HG02759 (cell line): ENCODE measurements around the gene EFNA5.
A peak's percentile ranks its signal among the peaks of the same experiment; 100 is the strongest.

ENCODE experiments used
- ATAC-seq: cut with Tn5 transposase; IDR thresholded peaks from one replicate; pipeline ENCODE4 v1.9.1; 2021; ENCODE audit warnings: mild to moderate bottlenecking, moderate library complexity; ENCODE audit not compliant: unreplicated experiment

The EFNA5 gene

GRCh38 chr5:107673039-107673367, 2.3 kb upstream of the EFNA5 start:
- ATAC-seq, result no peak

GRCh38 chr5:107672211-107673038, 1.7 kb upstream of the EFNA5 start:
- peak; percentile 16 for ATAC-seq

DNA sequence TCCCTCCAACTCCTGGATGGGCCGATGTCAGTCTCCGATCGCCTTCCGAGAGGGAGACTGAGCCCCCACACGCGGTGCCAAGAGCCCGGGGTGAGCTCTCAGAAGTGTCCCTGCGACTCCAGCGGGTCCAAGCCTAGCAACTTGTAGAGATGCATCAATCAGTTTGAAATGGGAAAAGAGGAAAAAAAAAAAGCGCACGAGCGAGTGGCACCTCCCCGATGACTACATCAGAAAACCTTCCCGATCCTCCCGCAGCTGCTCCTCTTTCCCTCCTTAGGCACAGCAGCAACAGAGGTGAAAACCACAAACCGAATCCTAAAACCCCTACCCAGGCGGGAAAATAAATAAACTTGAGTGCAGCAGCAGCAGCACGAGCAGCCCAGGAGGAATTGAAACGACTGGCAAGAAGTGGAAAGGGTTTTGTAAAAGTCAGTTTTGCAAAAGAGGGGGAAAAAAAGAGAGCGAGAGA, 1.0 kb upstream of the EFNA5 start:
- ATAC-seq, result no peak

DNA sequence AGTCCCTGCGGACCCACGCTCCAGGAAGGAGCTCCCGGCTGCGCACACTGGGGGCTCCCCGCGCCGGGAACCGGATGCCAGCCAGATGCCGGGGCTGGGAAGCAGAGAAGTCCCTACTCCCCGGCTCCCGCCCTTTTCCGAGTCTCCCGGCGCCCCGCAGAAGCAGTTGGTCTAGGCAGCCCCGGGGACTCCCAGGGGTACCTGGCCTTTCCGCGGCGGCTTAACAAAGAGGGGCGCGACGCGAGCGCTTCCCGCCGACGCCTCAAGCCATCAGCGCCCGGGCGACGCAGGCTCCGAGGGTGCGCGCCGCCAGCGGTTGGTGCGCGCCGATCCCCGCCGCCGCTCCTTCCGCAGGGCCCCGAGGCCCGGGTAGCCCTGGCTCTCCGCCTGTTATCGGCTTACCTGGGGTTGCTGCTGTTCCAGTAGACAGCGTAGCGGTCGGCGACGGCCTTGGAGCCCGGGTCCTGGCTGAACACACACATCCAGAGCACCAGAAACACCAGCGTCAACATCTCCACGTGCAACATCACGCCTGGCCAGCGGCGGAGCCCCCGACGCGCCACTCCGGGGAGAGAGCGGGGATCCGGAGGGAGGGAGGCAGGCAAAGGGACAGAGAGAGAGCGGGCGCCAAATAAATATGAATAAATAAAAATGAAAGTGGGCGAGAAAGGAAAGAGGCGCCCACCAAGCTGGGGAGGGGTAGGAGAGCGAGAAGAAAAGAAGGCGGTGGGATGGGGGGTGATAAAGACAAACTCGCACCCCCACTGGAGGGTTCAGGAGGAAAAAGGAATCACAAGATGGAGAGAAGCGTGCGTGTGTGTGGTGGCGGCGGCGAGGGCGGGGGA, 428 bp downstream of the EFNA5 start:
- ATAC-seq, result peak; percentile 23

DNA sequence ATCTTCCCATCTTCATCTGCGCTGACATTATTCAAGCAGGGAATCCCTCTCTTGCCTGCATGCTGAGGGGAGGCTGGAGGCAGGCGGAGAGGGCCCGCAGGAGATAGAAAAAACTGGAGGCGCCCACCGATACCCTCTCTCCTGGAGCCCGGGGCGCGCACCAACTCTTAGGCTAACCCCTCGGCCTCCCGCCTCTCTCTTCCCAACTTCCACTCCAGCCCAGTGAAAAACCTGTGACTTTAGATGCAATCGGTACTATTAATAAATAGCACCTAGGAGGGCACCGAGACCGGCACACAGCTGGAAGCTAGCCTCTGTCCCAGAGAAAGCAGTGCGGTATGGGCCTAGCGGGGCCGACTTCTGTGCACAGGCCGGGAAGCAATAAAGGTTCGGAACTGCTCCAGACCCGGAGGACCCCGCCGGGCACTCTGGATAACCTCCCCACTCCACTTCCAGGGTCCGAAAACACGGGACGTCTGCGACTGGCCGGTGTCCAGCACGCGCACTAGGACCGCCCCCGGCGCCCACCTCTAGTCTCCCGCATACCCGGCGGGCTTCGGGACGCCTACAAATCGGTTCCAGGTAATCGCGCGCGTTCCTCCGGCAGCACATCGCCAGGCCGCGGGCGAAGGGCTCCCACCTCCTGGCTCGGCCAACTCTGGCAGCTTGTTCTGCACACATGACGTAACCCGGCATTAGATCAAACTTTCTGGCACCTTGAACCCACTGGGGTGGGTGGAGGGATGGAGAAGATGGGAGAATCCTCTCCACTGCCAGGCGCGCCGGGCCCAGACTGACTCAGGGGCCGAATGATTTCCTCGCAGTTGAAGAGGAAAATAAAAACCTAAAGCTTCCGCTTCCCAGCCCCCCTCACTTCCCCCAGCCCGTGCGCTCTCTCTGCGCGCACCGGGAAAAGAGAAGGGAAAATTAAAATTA, 1.4 kb downstream of the EFNA5 start:
- no peak for ATAC-seq

GRCh38 chr5:107668154-107669095, 2.3 kb downstream of the EFNA5 start:
- no peak for ATAC-seq

DNA sequence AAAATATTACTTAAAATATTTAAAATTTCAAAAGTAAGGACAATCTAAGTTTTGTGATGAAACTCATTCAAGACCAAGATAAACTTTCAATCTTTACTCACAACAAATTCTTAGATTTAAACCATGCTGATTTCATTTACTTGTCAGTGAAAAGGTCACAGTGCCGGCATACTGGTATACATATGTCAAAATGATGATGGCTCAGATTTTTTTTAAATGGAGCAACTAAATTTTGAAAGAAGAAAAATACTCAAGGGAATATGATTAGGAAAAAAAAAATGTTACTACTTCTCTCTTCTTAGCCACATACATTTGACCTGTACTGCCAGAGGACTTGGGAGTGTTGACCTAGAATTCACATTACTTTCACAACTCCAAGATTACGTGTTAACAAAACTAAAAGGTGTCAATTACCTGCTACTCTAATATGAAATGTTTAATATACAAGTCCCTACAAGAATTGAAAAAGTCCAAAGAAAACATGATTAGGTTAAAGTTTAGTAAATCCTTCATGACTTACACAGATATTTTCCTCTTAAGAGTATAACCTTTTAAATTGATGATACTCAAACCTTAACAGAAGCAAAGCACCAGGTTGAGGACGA, 4.6 kb downstream of the EFNA5 start:
- ATAC-seq, result no peak

- ATAC-seq, result no peak
Measured at GRCh38 chr5:107665036-107665570, 5.6 kb downstream of the EFNA5 start.

- no peak for ATAC-seq
Measured at GRCh38 chr5:107663697-107664096, 7.0 kb downstream of the EFNA5 start.

GRCh38 chr5:107661650-107662044, 9.1 kb downstream of the EFNA5 start:
- no peak for ATAC-seq

DNA sequence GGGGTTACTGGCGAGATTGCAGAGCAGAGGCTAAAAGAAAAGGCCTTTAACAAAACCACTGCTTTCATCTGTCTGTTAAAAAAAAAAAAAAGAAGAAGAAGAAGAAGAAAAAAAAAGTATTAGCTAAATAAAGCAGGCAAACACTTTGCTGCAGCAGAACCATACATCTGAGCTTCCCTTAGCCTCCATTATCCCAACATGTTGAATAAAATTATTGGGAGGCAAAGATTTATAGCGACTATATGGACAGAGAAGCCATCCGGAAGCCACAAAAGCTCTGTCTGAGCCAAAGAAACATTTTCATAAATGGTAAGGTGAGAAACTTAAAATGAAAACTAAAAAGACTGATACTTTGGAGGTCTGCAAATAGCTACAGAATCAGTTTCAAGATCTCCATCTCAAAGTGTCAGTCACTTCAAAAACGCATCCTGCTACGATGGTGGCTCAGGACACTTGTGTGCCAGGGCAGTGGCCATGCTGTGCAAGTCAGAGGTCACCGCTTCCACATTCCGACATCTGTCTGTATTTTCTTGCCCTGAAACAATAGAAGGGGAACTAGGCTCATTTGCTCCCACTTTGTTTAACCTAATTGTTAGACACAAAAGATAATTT, 9.6 kb downstream of the EFNA5 start:
- no peak for ATAC-seq

DNA sequence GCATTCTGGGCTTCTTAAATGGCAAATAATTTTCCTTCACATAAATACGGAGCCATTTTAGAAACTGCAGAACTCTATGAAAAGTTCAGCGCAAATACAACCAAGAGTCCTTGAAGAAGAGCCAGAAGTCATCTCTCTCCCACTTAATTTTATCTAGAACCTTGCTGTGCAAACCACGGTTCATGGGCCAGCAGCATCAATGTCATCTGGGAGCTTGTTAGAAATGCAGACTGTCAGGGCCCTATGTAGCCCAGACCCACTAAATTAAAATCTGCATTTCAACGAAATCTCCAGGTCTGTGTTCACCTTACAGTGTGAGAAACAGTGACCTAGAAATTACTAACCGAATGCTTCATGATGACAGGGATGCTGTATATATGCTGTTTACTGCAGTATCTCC, 12.2 kb downstream of the EFNA5 start:
- no peak for ATAC-seq

DNA sequence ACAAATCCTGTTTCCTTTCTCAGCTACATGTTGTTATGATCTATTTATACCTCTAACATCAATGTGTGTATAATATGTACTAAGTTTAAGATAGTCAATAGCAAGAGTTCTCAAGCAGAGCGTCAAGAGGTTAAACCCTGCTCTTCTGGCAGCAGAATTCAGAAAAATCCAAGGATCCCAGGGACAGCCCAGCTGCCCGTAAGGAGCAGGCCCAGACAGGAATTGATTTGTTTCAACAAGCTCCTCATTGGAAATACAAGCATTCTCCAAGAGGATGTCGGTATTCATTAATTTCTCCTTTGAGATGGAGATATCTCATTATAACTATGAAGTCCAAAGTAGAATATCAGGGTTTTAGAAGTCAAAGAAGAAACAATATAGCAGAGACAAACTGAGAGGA, 14.9 kb downstream of the EFNA5 start:
- ATAC-seq, result no peak

DNA sequence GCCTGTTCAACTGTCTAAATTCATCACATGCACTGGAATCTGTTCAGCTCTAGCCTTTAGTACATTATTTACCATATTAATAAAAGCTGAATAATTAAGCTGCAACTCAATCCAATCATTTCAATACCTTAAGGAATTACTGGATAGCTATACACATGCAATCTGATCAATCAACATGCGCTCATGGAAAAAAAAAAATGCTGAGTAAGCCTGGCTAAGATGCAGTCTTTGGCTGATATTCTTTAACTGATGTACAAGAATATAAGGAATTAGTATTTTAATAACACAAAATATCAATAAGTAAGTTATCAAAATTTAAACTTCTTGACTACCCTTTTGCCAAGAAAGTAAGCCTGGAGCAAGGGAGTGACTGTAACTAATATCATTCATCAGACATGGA, 15.9 kb downstream of the EFNA5 start:
- ATAC-seq, result no peak

- no peak for ATAC-seq
Measured at GRCh38 chr5:107653685-107654084, 17.1 kb downstream of the EFNA5 start.

DNA sequence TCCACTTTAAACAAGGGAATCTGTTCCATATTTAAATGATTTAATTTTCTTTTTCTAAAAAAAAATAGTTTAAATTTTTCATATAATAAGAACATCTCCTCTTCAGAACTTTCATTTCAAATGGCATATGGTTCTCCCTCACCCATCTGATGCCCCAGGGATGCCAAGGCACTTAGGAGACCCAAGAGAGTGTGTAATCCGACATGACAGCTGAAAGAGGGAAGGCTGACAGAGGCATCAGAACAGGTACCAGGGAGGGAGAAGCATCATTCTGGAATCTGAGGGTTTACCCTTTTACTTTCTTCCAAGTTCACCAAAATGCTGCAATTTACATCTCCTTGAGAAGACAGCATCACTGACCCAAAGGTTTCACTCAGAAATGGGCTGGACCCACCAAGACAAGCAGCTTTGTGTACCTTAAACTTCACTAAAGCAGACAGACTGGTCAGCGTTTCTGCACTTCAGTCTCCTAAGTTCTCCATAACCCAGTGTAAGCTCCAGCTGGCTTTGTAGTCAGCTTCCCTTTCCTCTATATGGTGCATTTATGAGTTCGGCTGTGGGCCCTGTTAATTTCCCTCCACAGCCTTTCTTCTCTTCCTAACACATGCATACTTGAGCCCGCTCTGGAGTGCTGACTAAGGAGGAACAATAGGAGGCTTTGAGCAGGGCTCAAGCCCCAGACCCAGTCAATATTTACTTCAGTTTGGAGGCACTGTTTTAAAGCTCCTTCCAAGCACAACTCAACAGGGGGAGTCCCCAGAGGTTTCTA, 17.7 kb downstream of the EFNA5 start:
- ATAC-seq, result no peak

DNA sequence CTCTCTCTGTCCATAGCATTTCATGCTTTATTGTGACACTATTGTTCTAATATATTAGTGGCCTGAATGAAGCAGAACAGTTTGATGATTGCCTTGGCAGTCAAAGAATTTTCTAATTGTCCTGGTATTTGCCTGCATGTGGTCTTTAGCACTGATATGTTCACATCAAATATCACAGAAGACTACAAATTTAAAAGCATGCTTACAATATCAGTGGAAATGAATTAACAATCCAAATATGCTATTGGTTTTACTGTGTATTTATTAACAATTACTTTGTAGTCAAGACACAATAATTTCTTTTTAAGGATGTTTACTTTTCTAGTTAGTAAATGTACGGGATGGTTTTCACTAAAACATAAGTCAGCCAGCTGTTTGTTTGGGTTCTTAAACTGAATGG, 18.3 kb downstream of the EFNA5 start:
- ATAC-seq, result no peak

DNA sequence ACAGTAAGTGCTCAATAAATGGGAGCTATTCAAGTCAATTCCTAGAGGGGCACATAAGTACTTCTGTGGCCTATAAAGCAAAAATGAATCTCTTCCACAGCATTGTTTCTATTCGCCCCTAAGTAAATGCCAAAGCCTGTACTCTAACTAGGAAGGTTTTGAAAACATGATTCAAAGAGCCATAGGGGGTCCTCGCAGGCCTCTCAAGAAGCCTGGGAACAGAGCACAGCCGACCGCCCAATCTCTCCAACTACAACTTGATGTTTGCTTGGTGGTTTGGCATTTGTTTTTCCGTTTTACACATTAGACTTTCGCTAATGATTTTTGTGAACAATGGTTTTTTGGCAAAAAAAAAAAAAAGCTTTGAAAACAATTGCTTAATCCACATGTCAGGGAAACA, 19.4 kb downstream of the EFNA5 start:
- no peak for ATAC-seq
